ENCODE measurements around the gene BRSK2.

Gene BRSK2

GRCh38 chr11:1398528-1399235 is 8.9 kb downstream of the BRSK2 start:
- DNase-seq (ENCODE audit: low read depth): no peak
- no peak for TF ChIP-seq CTCF (IDR thresholded peaks at IDR 0.05; ENCODE audit: low read depth, low read length, missing control alignments)
- H3K4me3 ChIP-seq (ENCODE audit: low read depth, low read length): no peak overlapping the region

GRCh38 chr11:1399386-1400316 is 9.9 kb downstream of the BRSK2 start:
- DNase-seq (ENCODE audit: low read depth): no peak
- no peak overlapping the region for H3K4me3 ChIP-seq (ENCODE audit: low read depth, low read length)
- no peak for TF ChIP-seq CTCF (IDR thresholded peaks at IDR 0.05; ENCODE audit: low read depth, low read length, missing control alignments)

- DNase-seq (ENCODE audit: low read depth): no peak
- no peak overlapping the region for H3K4me3 ChIP-seq (ENCODE audit: low read depth, low read length)
- TF ChIP-seq CTCF (IDR thresholded peaks at IDR 0.05; ENCODE audit: low read depth, low read length, missing control alignments): no peak
Measured at GRCh38 chr11:1400317-1401170, 10.8 kb downstream of the BRSK2 start.

GRCh38 chr11:1401171-1401445 is 11.4 kb downstream of the BRSK2 start:
- no peak for DNase-seq (ENCODE audit: low read depth)
- H3K4me3 ChIP-seq (ENCODE audit: low read depth, low read length): no peak overlapping the region

GRCh38 chr11:1401656-1402221 is 12.0 kb downstream of the BRSK2 start:
- H3K4me3 ChIP-seq (ENCODE audit: low read depth, low read length): no peak overlapping the region
- TF ChIP-seq CTCF (IDR thresholded peaks at IDR 0.05; ENCODE audit: low read depth, low read length, missing control alignments): no peak
- no peak for DNase-seq (ENCODE audit: low read depth)

More at GRCh38 chr11:1401171-1401445, 11.4 kb downstream of the BRSK2 start:
- TF ChIP-seq CTCF (IDR thresholded peaks at IDR 0.05; ENCODE audit: low read depth, low read length, missing control alignments): no peak

- DNase-seq (ENCODE audit: low read depth): no peak
- no peak for TF ChIP-seq CTCF (IDR thresholded peaks at IDR 0.05; ENCODE audit: low read depth, low read length, missing control alignments)
- no peak overlapping the region for H3K4me3 ChIP-seq (ENCODE audit: low read depth, low read length)
Measured at GRCh38 chr11:1402355-1403077, 12.8 kb downstream of the BRSK2 start.

Data from GM12864 (cell line).